Epithelial cell of proximal tubule (primary cell): Measurements from ENCODE around the gene SNX30. TPM values are rescaled to one million over a fixed set of nuclear protein-coding genes. Genes with fewer than 3 reads are reported as not detected.
"Not testable (repeated sequence)": the region's sequence is repeated elsewhere in the genome, so short reads cannot be mapped to it uniquely, and the experiment has no call there.

ENCODE experiments used
- DNase-seq: peaks from one replicate; pipeline ENCODE4 v3.0.0-alpha.2; 2011; ENCODE audit warnings: low read depth
- H3K4me3 ChIP-seq: 2 replicates; pipeline ENCODE4 v1.5.1; 2011; ENCODE audit warnings: low read depth, mild to moderate bottlenecking, low read length
- total RNA-seq: library from RNA; depleted of rRNA; stranded (reverse); fragments of >200 nt; gene quantifications from 2 replicates; pipeline ENCODE4 v1.2.3, GENCODE V29; 2015
- TF ChIP-seq, protein P1 (sequence below): conservative IDR thresholded peaks from 2 replicates; pipeline ENCODE4 v1.5.1; 2012; ENCODE audit warnings: low read depth, mild to moderate bottlenecking, low read length

SNX30 gene
- total RNA-seq, 1 donor from 2014 or later = 6.9 TPM

GRCh38 chr9:112719241-112719691 lies 31.3 kb upstream of the SNX30 start:
- no peak for DNase-seq
- no peak overlapping the region for H3K4me3 ChIP-seq
- TF ChIP-seq, protein P1, sequence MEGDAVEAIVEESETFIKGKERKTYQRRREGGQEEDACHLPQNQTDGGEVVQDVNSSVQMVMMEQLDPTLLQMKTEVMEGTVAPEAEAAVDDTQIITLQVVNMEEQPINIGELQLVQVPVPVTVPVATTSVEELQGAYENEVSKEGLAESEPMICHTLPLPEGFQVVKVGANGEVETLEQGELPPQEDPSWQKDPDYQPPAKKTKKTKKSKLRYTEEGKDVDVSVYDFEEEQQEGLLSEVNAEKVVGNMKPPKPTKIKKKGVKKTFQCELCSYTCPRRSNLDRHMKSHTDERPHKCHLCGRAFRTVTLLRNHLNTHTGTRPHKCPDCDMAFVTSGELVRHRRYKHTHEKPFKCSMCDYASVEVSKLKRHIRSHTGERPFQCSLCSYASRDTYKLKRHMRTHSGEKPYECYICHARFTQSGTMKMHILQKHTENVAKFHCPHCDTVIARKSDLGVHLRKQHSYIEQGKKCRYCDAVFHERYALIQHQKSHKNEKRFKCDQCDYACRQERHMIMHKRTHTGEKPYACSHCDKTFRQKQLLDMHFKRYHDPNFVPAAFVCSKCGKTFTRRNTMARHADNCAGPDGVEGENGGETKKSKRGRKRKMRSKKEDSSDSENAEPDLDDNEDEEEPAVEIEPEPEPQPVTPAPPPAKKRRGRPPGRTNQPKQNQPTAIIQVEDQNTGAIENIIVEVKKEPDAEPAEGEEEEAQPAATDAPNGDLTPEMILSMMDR = no peak

- TF ChIP-seq, protein P1 = no peak
- DNase-seq = no peak
- no peak overlapping the region for H3K4me3 ChIP-seq
Observed at GRCh38 chr9:112719696-112720095, 30.9 kb upstream of the SNX30 start.

DNA sequence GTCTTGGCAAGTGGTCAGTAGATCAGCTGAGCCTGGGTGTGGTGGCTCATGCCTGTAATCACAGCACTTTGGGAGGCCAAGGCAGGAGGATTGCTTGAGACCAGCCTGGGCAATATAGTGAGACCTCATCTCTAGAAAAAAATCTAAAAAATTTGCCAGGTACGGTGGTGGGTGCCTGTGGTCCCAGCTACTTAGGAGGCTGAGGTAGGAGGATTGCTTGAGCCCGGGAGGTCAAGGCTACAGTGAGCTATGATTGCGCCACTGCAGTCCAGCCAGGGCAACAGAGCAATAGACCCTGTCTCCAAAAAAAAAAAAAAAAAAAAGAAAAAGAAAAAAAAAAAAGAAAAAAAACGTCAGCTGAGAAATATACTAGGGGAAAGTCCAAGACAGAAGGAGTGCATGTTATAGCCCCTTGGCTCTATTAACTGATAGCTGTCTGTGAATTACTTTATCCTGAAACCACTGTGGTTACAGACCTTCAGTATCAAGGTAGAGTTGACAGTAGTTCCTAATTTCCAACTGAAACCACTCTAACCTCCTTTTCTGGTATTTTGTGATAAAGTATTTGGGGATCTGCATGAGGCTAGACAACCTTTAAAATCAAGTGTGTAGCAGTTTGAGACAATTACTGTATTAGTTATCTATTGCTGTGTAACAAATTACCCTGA lies 30.3 kb upstream of the SNX30 start:
- no peak for DNase-seq
- no peak overlapping the region for H3K4me3 ChIP-seq
- TF ChIP-seq, protein P1 = no peak

- DNase-seq, H3K4me3 ChIP-seq: not testable (repeated sequence)
Observed at GRCh38 chr9:112722749-112723148, 27.8 kb upstream of the SNX30 start.

DNA sequence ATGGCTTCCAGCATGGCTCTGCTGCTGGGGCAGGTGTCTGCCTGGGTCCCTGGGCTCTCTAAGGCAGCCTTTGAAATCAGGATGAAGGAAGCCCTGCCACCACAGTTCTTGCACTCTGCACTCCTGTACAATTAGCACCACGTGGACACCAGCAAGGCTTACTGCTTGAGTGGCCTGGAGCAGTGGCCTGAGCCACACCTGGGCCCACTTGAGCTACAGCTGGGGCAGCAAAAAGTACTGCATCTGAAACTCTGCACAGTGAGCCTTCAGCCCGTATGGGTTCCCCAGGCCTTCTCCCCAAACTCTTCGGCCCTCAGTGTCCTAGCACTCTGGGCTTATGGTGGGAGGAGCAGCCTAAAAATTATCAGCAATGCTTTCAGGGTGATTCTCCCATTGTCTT lies 24.6 kb upstream of the SNX30 start:
- TF ChIP-seq, protein P1 = no peak
- no peak for DNase-seq

GRCh38 chr9:112726428-112726827 lies 24.1 kb upstream of the SNX30 start:
- no peak for DNase-seq
- H3K4me3 ChIP-seq = no peak overlapping the region
- TF ChIP-seq, protein P1 = no peak

More for the DNA sequence above, 24.6 kb upstream of the SNX30 start:
- no peak overlapping the region for H3K4me3 ChIP-seq

DNA sequence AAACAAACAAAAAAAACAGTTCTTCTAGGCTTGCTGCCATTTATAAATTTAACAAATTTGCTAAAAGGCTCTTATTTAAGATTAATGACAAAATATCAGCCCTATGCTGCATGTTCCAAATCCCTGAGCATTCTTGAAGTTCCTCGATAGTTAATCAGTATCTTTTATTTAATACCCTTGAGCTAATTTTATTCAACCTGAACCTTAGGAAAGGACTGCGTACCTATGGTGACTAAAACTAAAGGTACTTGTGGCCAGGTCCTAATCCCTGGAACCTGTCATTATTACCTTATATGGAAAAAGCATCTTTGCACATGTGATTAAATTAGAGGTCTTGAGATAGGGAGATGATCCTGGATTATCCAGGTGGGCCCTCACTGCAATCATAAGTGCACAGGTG lies 22.2 kb upstream of the SNX30 start:
- TF ChIP-seq, protein P1 = no peak
- no peak overlapping the region for H3K4me3 ChIP-seq
- no peak for DNase-seq
